Testis (tissue), 2 donors: ENCODE data around the gene GALNT14.

Experiments
- POLR2A ChIP-seq: fragments of 450-650 bp; IDR thresholded peaks from one replicate; pipeline ENCODE4 v1.6.1; 2017; ENCODE audit warnings: antibody characterized with exemption, mild to moderate bottlenecking, moderate library complexity
- TF ChIP-seq, protein P1 (sequence below), 3 experiments: fragments of 450-650 bp in 2 of 3; fragments of 200-600 bp in 1 of 3; sonication (generic) in 1 of 3; IDR thresholded peaks; one replicate each; pipeline ENCODE4 v1.5.1; 2016 to 2019; ENCODE audit warnings: antibody characterized with exemption in 3 of 3, mild to moderate bottlenecking in 2 of 3, moderate library complexity in 1 of 3

GRCh38 chr2:30974092-30974491, 164.1 kb downstream of the GALNT14 start:
- TF ChIP-seq, protein P1, sequence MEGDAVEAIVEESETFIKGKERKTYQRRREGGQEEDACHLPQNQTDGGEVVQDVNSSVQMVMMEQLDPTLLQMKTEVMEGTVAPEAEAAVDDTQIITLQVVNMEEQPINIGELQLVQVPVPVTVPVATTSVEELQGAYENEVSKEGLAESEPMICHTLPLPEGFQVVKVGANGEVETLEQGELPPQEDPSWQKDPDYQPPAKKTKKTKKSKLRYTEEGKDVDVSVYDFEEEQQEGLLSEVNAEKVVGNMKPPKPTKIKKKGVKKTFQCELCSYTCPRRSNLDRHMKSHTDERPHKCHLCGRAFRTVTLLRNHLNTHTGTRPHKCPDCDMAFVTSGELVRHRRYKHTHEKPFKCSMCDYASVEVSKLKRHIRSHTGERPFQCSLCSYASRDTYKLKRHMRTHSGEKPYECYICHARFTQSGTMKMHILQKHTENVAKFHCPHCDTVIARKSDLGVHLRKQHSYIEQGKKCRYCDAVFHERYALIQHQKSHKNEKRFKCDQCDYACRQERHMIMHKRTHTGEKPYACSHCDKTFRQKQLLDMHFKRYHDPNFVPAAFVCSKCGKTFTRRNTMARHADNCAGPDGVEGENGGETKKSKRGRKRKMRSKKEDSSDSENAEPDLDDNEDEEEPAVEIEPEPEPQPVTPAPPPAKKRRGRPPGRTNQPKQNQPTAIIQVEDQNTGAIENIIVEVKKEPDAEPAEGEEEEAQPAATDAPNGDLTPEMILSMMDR (IDR thresholded peaks at IDR 0.05), result no peak
- TF ChIP-seq POLR2A, result no peak
